Heart right ventricle (tissue), 16 donors: Measurements from ENCODE around the gene STRIP2. TPM values are rescaled to one million over a fixed set of nuclear protein-coding genes. Genes with fewer than 3 reads are reported as not detected.

Experiments
- ATAC-seq, 8 donors: fragments of 200-7000 bp; cut with Tn5 transposase; one replicate each; pipeline ENCODE4 v1.9.1; 2020; ENCODE audit warnings: mild to moderate bottlenecking in 8 of 8, moderate library complexity in 8 of 8, moderate number of reproducible peaks in 1 of 8
- DNase-seq, 2 donors: peaks; one replicate each; pipeline ENCODE4 v3.0.0-alpha.2; 2020
- H3K27ac ChIP-seq, 10 donors: fragments of 200-600 bp; sonication (generic) in 2 of 10; one replicate each; pipeline versions ENCODE4 v1.5.0 to v1.8.0; 2020 to 2022; ENCODE audit warnings: mild to moderate bottlenecking in 3 of 10
- H3K27me3 ChIP-seq, 7 donors: fragments of 200-600 bp; one replicate each; pipeline ENCODE4 v1.8.0; 2021 to 2022; ENCODE audit warnings: mild to moderate bottlenecking in 2 of 7
- H3K36me3 ChIP-seq, 9 donors: fragments of 200-600 bp; sonication (generic) in 1 of 9; one replicate each; pipeline versions ENCODE4 v1.5.0 to v1.8.0; 2020 to 2022; ENCODE audit warnings: mild to moderate bottlenecking in 2 of 9
- H3K4me1 ChIP-seq, 9 donors: fragments of 200-600 bp; sonication (generic) in 1 of 9; one replicate each; pipeline versions ENCODE4 v1.5.0 to v1.8.0; 2020 to 2022; ENCODE audit warnings: mild to moderate bottlenecking in 4 of 9
- H3K4me3 ChIP-seq, 10 donors: fragments of 200-600 bp; sonication (generic) in 2 of 10; one replicate each; pipeline versions ENCODE4 v1.5.0 to v1.8.0; 2020 to 2022; ENCODE audit warnings: mild to moderate bottlenecking in 7 of 10, moderate library complexity in 2 of 10
- H3K9me3 ChIP-seq, 11 donors: fragments of 200-600 bp in 10 of 11; sonication (generic) in 2 of 11; one replicate each; pipeline versions ENCODE4 v1.5.0 to v1.8.0; 2013 to 2022; ENCODE audit warnings: mild to moderate bottlenecking in 2 of 11, control low read depth in 1 of 11, moderate library complexity in 1 of 11
- WGBS, 2 donors: extraction: QIAGEN DNeasy Blood & Tissue Kit; methylation state at CpG; one replicate each; pipeline ENCODE4 v1.1.7; 2013; ENCODE audit warnings: inconsistent platforms in 1 of 2; 5-methylcytosine and 5-hydroxymethylcytosine counted together
- intact Hi-C, 10 donors: fragments of 100-400 bp; cut with DNase I; formaldehyde crosslinking; loops; one replicate each; pipeline versions ENCODE4 v1.11.1 to v1.14.2; 2022
- polyA plus RNA-seq, 2 donors: library from polyadenylated mRNA; stranded (reverse); fragments of 200-250 nt; gene quantifications; one replicate each; pipeline ENCODE4 v1.2.3, GENCODE V29; 2013
- total RNA-seq, 10 donors: library from RNA; stranded (reverse); fragmentation: NEBNext Ultra II Directional in 3 of 10; extraction: Animal tissue kit (Norgen Biotek cat#: 25700) in 3 of 10; gene quantifications; one replicate each; pipeline versions ENCODE4 v1.2.1 to v1.2.4, GENCODE V29; 2021 to 2023
- TF ChIP-seq, protein P1 (sequence below), 9 donors: fragments of 200-600 bp; sonication (generic) in 2 of 9; IDR thresholded peaks; one replicate each; pipeline versions ENCODE4 v1.5.0 to v1.8.0; 2021 to 2022; ENCODE audit warnings: antibody characterized with exemption in 9 of 9, mild to moderate bottlenecking in 5 of 9, moderate library complexity in 1 of 9
- donor health status: Arrhythmogenic right ventricular cardiomyopathy.
- donor health status: ischemic (EF 13 %, LVEDD 7.1; RV severe dilation, severe dysfunction).
- donor health status: healthy with polysubstance abuse.
- donor health status: DM: no; HTN: yes; CAD: no.
- donor health status: DM: no; HTN: no; CAD: no.
- donor health status: ischemic (EF 25% LVEDD 6.9; RV normal size, moderate dysfunction).
- donor health status: ischemic (EF 25% LVEDD 5.7; RV mildly dilated, moderate dysfunction).
- donor health status: healthy.
- donor health status: DM: yes; HTN: yes; CAD: no.
- donor health status: Ischemic cardiomyopathy.
- donor health status: ischemic (EF 35%, LVEDD 5.7; RV mildly dilated, moderate dysfunction).
- donor health status: nonischemic (EF 11% LVEDD 7.7; RV severe dilation, severe dysfunction).
- donor health status: DM: yes; HTN: yes; CAD: no.
- donor health status: PGD.
- donor health status: ischemic (EF 29% LVEDD 5.4; RV normal size, mild dysfunction).
- donor health status: nonischemic (EF 23%, LVEDD 6.1; RV moderate dilation, normal function).

STRIP2 gene
- total and polyA plus RNA-seq, 12 donors: 10.6 to 36.9 (median 20.8) TPM

DNA sequence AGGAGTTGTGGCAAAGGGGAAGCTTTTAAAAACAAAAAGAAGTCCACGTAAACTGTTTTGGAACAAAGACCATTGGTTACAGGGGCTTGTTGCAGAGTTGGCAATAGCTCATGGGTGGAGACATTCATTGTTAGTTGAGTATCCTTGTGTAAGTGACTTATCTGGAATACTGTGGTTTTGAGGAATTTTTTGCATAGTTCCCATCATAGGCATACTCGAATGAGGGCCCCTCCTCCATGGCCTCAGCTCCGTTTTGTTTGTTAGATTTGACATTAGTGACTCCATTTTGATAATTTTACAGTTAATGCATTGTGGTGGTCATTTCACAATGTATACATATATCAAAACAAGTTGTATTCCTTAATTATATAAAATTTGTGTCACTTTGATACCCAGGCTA lies 55.3 kb downstream of the STRIP2 start:
- intact Hi-C loops: loop anchor here in 2 of 10 donors (10.0 kb wide), 2 partner anchors 145 to 515 kb away; no protein-coding TSS in a partner anchor
- 68 to 74% methylated on average over 3 of the region's 3 CpGs for WGBS, 2 donors

DNA sequence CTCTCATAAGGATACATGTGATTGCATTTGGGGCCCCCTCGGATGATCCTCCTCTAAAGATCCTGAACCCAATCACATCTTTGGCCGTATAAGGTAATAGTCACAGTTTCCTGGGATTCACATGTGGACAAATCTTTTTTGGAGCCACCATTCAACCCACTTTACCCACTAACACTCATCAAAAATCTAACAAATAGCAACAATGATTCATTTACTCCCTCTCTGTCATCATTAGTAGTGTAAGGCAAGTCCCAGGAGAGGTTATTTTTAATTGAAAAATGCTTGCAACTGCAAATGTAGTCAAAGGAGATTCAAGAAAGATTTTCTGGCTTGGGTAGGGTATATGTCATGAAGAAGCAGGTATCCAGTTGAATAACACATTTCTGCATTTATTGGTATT lies 58.2 kb downstream of the STRIP2 start:
- ATAC-seq (no peak), DNase-seq (no peak)
- 78 to 86% methylated on average over 2 of the region's 2 CpGs for WGBS, 2 donors
- H3K27ac ChIP-seq: no peak overlapping the region
- intact Hi-C loops: loop anchor here in 2 of 10 donors (10.0 kb wide), 1 partner anchor 152 kb away; no protein-coding TSS in a partner anchor
- no peaks in the 10 kb centered on the region for H3K27me3 ChIP-seq
- H3K4me3 ChIP-seq: no peak overlapping the region
- no peaks in the 10 kb centered on the region for H3K36me3 ChIP-seq
- H3K4me1 ChIP-seq: peaks cover 0 to 10% (median 0%) of the 10 kb centered on the region in 9 donors
- TF ChIP-seq, protein P1, sequence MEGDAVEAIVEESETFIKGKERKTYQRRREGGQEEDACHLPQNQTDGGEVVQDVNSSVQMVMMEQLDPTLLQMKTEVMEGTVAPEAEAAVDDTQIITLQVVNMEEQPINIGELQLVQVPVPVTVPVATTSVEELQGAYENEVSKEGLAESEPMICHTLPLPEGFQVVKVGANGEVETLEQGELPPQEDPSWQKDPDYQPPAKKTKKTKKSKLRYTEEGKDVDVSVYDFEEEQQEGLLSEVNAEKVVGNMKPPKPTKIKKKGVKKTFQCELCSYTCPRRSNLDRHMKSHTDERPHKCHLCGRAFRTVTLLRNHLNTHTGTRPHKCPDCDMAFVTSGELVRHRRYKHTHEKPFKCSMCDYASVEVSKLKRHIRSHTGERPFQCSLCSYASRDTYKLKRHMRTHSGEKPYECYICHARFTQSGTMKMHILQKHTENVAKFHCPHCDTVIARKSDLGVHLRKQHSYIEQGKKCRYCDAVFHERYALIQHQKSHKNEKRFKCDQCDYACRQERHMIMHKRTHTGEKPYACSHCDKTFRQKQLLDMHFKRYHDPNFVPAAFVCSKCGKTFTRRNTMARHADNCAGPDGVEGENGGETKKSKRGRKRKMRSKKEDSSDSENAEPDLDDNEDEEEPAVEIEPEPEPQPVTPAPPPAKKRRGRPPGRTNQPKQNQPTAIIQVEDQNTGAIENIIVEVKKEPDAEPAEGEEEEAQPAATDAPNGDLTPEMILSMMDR (IDR thresholded peaks at IDR 0.05): no peak
- H3K9me3 ChIP-seq: no peaks in the 10 kb centered on the region

More for the DNA sequence above, 55.3 kb downstream of the STRIP2 start:
- Histone ChIP-seq H3K27me3 (no peaks in the 10 kb centered on the region), H3K4me3 (no peak overlapping the region), H3K9me3 (no peaks in the 10 kb centered on the region), H3K27ac (no peak overlapping the region), H3K36me3 (peaks cover 0 to 12% (median 0%) of the 10 kb centered on the region in 9 donors), H3K4me1 (peaks cover 0 to 6% (median 0%) of the 10 kb centered on the region in 9 donors)
- DNase-seq: no peak
- TF ChIP-seq, protein P1 (IDR thresholded peaks at IDR 0.05): no peak
- no peak for ATAC-seq

DNA sequence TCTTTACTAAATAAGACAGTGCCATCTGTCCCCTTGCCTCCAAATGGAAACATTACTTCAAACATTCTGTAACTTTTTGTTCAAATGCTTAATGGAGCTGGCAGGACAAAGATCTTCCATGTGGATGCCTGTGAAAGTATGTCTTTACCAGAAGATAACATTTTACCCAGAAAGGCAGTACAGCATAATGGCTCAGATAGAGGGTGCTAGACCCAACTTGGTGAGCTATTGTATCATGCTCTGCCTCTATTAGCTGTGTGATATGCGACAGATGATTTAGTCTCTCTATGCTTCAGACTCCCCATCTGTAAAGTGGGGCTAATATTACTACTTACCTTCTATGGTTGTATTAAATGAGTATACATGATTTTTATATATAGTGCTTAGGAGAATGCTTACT lies 59.3 kb downstream of the STRIP2 start:
- intact Hi-C loops: loop anchor here in 2 of 10 donors (10.0 kb wide), 1 partner anchor 151 kb away; no protein-coding TSS in a partner anchor
- peaks cover 0 to 10% (median 0%) of the 10 kb centered on the region in 9 donors for H3K4me1 ChIP-seq
- TF ChIP-seq, protein P1 (IDR thresholded peaks at IDR 0.05): peak in 1 of 9 donors; percentile 14
- H3K4me3 ChIP-seq: no peak overlapping the region
- no peaks in the 10 kb centered on the region for H3K9me3 ChIP-seq
- no peak overlapping the region for H3K27ac ChIP-seq
- no peaks in the 10 kb centered on the region for H3K36me3 ChIP-seq
- DNase-seq (no peak), ATAC-seq (no peak)
- H3K27me3 ChIP-seq: no peaks in the 10 kb centered on the region
- 83% methylated on average over 1 of the region's 1 CpG for WGBS, 2 donors

DNA sequence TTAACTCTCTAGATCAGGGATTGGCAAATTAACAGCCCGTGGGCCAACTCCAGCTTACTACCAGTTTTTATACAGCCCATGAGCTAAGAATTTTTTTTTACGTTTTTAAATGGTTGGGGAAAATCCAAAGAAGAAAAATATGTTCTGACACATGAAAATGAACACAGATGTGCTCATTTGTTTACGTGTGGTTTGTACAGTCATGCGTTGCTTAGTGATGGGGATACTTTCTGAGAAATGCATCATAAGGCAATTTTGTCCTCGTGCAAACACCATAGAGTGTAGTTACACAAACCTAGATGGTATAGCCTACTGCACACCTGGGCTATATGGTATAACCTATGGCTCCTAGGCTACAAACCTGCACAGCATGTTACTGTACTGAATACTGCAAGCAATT lies 59.8 kb downstream of the STRIP2 start:
- H3K9me3 ChIP-seq: no peaks in the 10 kb centered on the region
- no peak overlapping the region for H3K27ac ChIP-seq
- no peak for DNase-seq
- intact Hi-C loops: loop anchor here in 2 of 10 donors (10.0 kb wide), 1 partner anchor 151 kb away; no protein-coding TSS in a partner anchor
- no peaks in the 10 kb centered on the region for H3K36me3 ChIP-seq
- 83 to 88% methylated on average over 5 of the region's 5 CpGs for WGBS, 2 donors
- no peak for ATAC-seq
- H3K4me3 ChIP-seq: no peak overlapping the region
- H3K4me1 ChIP-seq: peaks cover 0 to 10% (median 0%) of the 10 kb centered on the region in 9 donors
- TF ChIP-seq, protein P1 (IDR thresholded peaks at IDR 0.05): no peak
- no peaks in the 10 kb centered on the region for H3K27me3 ChIP-seq
